H1 (cell line): ENCODE data around the gene PLXDC2. TPM values are rescaled to one million over a fixed set of nuclear protein-coding genes. Genes with fewer than 3 reads are reported as not detected.

Experiments used
- CTCF ChIA-PET: fragments of 300-600 bp; sonication (Branson Sonifier 250); formaldehyde crosslinking; loops from one replicate; lab custom pipeline; 2021; ENCODE audit not compliant: partially characterized antibody; lab: Charles Lee
- POLR2A ChIA-PET: fragments of 300-600 bp; sonication (Branson Sonifier 250); formaldehyde crosslinking; loops from one replicate; lab custom pipeline; 2021; ENCODE audit warnings: inconsistent platforms; ENCODE audit not compliant: partially characterized antibody; lab: Charles Lee
- DNase-seq, 2 experiments: peaks; one replicate each; pipeline versions ENCODE4 v3.0.0 to v3.0.0-alpha.2; 2010 to 2022; ENCODE audit warnings: low spot score in 2 of 2, low read depth in 1 of 2, mixed read lengths in 1 of 2
- FAIRE-seq: peaks from 2 replicates; lab custom pipeline; 2011; peaks lifted over from hg19 to GRCh38; lab: Jason Lieb, UNC
- H2AFZ ChIP-seq: 2 replicates; pipeline ENCODE4 v1.8.1; 2012; ENCODE audit warnings: low read length, inconsistent platforms
- H2AK5ac ChIP-seq: 2 replicates; pipeline ENCODE4 v1.6.1; 2013; ENCODE audit warnings: low read depth, low read length
- H2BK120ac ChIP-seq: replicated peaks from 2 replicates; pipeline ENCODE3; 2013; ENCODE audit warnings: low read depth, low read length, inconsistent platforms
- H2BK12ac ChIP-seq: 2 replicates; pipeline ENCODE4 v1.6.1; 2013; ENCODE audit warnings: low read depth, low read length
- H2BK15ac ChIP-seq: 2 replicates; pipeline ENCODE4 v1.6.1; 2013; ENCODE audit warnings: low read length
- H2BK20ac ChIP-seq: 2 replicates; pipeline ENCODE4 v1.6.1; 2013; ENCODE audit warnings: low read length
- H2BK5ac ChIP-seq: 2 replicates; pipeline ENCODE4 v1.6.1; 2013; ENCODE audit warnings: low read depth, low read length
- H3K14ac ChIP-seq: 2 replicates; pipeline ENCODE4 v1.6.1; 2013; ENCODE audit warnings: inconsistent platforms; ENCODE audit not compliant: insufficient read length
- H3K18ac ChIP-seq: 2 replicates; pipeline ENCODE4 v1.6.1; 2013; ENCODE audit warnings: low read length; ENCODE audit errors: extremely low read depth
- H3K23ac ChIP-seq: 2 replicates; pipeline ENCODE4 v1.6.1; 2013; ENCODE audit warnings: inconsistent platforms; ENCODE audit not compliant: insufficient read length
- H3K23me2 ChIP-seq: 2 replicates; pipeline ENCODE4 v1.6.1; 2013; ENCODE audit warnings: low read depth, low read length
- H3K27ac ChIP-seq: 2 replicates; pipeline ENCODE4 v1.6.1; 2011; ENCODE audit warnings: low read depth, low read length, inconsistent platforms
- H3K27me3 ChIP-seq, 4 experiments: replicated peaks in 1 of 4; 1 replicate in 1 of 4; 2 replicates in 3 of 4; pipeline versions ENCODE4 v1.6.1 to v1.8.1; 2011 to 2013; ENCODE audit warnings: low read length in 3 of 4, mild to moderate bottlenecking in 3 of 4, inconsistent platforms in 2 of 4, mixed read lengths in 2 of 4, moderate library complexity in 1 of 4; ENCODE audit not compliant: control insufficient read depth in 3 of 4, insufficient read depth in 3 of 4; ENCODE audit errors: extremely low read depth in 1 of 4
- H3K36me3 ChIP-seq, 4 experiments: 2 replicates each; pipeline versions ENCODE4 v1.6.1 to v1.8.1; 2011 to 2013; ENCODE audit warnings: mild to moderate bottlenecking in 4 of 4, low read length in 3 of 4, moderate library complexity in 2 of 4, control low read depth in 1 of 4, inconsistent platforms in 1 of 4; ENCODE audit not compliant: insufficient read depth in 4 of 4, control insufficient read depth in 2 of 4
- H3K4ac ChIP-seq: replicated peaks from 2 replicates; pipeline ENCODE3; 2013; ENCODE audit warnings: low read length, low read depth, mixed read lengths, inconsistent platforms; ENCODE audit not compliant: insufficient read length
- H3K4me1 ChIP-seq, 4 experiments: replicated peaks in 1 of 4; 1 replicate in 1 of 4; 2 replicates in 3 of 4; pipeline versions ENCODE4 v1.6.1 to v1.8.1; 2011 to 2013; ENCODE audit warnings: low read length in 3 of 4, inconsistent platforms in 2 of 4, mixed read lengths in 1 of 4; ENCODE audit not compliant: insufficient read depth in 4 of 4, control insufficient read depth in 3 of 4
- H3K4me2 ChIP-seq, 2 experiments: 2 replicates each; pipeline versions ENCODE4 v1.6.1 to v1.8.1; 2011 to 2013; ENCODE audit warnings: low read depth in 2 of 2, low read length in 2 of 2, control low read depth in 1 of 2, inconsistent platforms in 1 of 2, mild to moderate bottlenecking in 1 of 2; ENCODE audit not compliant: insufficient read depth in 1 of 2
- H3K4me3 ChIP-seq, 4 experiments: fragments of 200-600, 300-600 bp in 1 of 4; sonication (generic), shearing (Covaris generic), sonication (Bioruptor Twin) in 1 of 4; 2 replicates each; pipeline versions ENCODE4 v1.5.1 to v1.8.1; 2011 to 2016; ENCODE audit warnings: low read length in 4 of 4, low read depth in 3 of 4, control low read depth in 2 of 4, inconsistent platforms in 2 of 4, mild to moderate bottlenecking in 2 of 4, mixed read lengths in 1 of 4, moderate library complexity in 1 of 4; ENCODE audit not compliant: insufficient read depth in 2 of 4; ENCODE audit errors: extremely low read depth in 1 of 4
- H3K56ac ChIP-seq: replicated peaks from 2 replicates; pipeline ENCODE3; 2013; ENCODE audit warnings: low read depth, mild to moderate bottlenecking, mixed read lengths, low read length, inconsistent platforms; ENCODE audit not compliant: insufficient read length
- H3K79me1 ChIP-seq: 2 replicates; pipeline ENCODE4 v1.6.1; 2013; ENCODE audit warnings: low read depth, low read length, control low read depth
- H3K79me2 ChIP-seq, 2 experiments: 2 replicates each; pipeline versions ENCODE4 v1.6.1 to v1.8.1; 2012 to 2013; ENCODE audit warnings: low read length in 2 of 2, mild to moderate bottlenecking in 2 of 2, inconsistent platforms in 1 of 2; ENCODE audit not compliant: insufficient read depth in 2 of 2, control insufficient read depth in 1 of 2
- H3K9ac ChIP-seq, 4 experiments: replicated peaks in 1 of 4; 1 replicate in 1 of 4; 2 replicates in 3 of 4; pipeline versions ENCODE4 v1.6.1 to v1.8.1; 2011 to 2013; ENCODE audit warnings: low read depth in 3 of 4, low read length in 3 of 4, control low read depth in 2 of 4, mild to moderate bottlenecking in 2 of 4, moderate library complexity in 2 of 4, inconsistent platforms in 1 of 4; ENCODE audit errors: extremely low read depth in 1 of 4
- H3K9me3 ChIP-seq, 2 experiments: 2 replicates each; pipeline versions ENCODE4 v1.6.1 to v1.8.1; 2012 to 2013; ENCODE audit warnings: mild to moderate bottlenecking in 2 of 2, moderate library complexity in 2 of 2, control low read depth in 1 of 2, inconsistent platforms in 1 of 2, low read depth in 1 of 2, low read length in 1 of 2, mixed read lengths in 1 of 2; ENCODE audit not compliant: insufficient read depth in 2 of 2
- H4K20me1 ChIP-seq, 2 experiments: replicated peaks in 1 of 2; 2 replicates each; pipeline versions ENCODE3 to v1.8.1; 2011 to 2013; ENCODE audit warnings: inconsistent platforms in 2 of 2, low read length in 2 of 2, mild to moderate bottlenecking in 1 of 2; ENCODE audit not compliant: insufficient read depth in 2 of 2, control insufficient read depth in 1 of 2
- H4K5ac ChIP-seq: 2 replicates; pipeline ENCODE4 v1.6.1; 2013; ENCODE audit warnings: low read length, low read depth, mixed read lengths, inconsistent platforms; ENCODE audit not compliant: insufficient read length
- H4K8ac ChIP-seq: 2 replicates; pipeline ENCODE4 v1.8.0; 2013; ENCODE audit warnings: mild to moderate bottlenecking, moderate library complexity, low read length, inconsistent platforms; ENCODE audit not compliant: insufficient read depth; ENCODE audit errors: extremely low read depth
- H4K91ac ChIP-seq: replicated peaks from 2 replicates; pipeline ENCODE3; 2013; ENCODE audit warnings: low read length, mixed read lengths, inconsistent platforms; ENCODE audit not compliant: insufficient read length
- ATF3 ChIP-seq: IDR thresholded peaks from 2 replicates; pipeline ENCODE4 v1.6.1; 2011; ENCODE audit warnings: low read depth, mild to moderate bottlenecking, low read length; ENCODE audit not compliant: insufficient read depth
- BRCA1 ChIP-seq: IDR thresholded peaks from 2 replicates; pipeline ENCODE4 v1.6.1; 2012; ENCODE audit warnings: low read depth, low read length, improper control_type of control experiment
- CEBPB ChIP-seq: IDR thresholded peaks from 2 replicates; pipeline ENCODE4 v1.6.1; 2012; ENCODE audit warnings: low read depth, low read length
- E2F6 ChIP-seq: IDR thresholded peaks from 2 replicates; pipeline ENCODE4 v1.6.1; 2012; ENCODE audit warnings: inconsistent platforms
- KDM5A ChIP-seq: fragments of 200-600 bp; IDR thresholded peaks from 2 replicates; pipeline ENCODE4 v1.7.1; 2012; ENCODE audit warnings: mild to moderate bottlenecking, low read length, inconsistent platforms, mixed read lengths
- RBBP5 ChIP-seq: IDR thresholded peaks from 2 replicates; pipeline ENCODE4 v1.7.1; 2012; ENCODE audit warnings: low read depth, mild to moderate bottlenecking, inconsistent platforms, low read length, moderate library complexity, borderline replicate concordance
- SIN3A ChIP-seq, 2 experiments: IDR thresholded peaks in 1 of 2; conservative IDR thresholded peaks in 1 of 2; 2 replicates each; pipeline ENCODE4 v1.6.1; 2011 to 2012; ENCODE audit warnings: low read length in 2 of 2, improper control_type of control experiment in 1 of 2, low read depth in 1 of 2, mild to moderate bottlenecking in 1 of 2
- WGBS, 2 experiments: shearing (Covaris generic) in 1 of 2; methylation state at CpG; one replicate each; pipeline versions ENCODE4 v1.1.6 to v1.1.7; 2013 to 2015; ENCODE audit warnings: low lambda C conversion rate in 2 of 2, mixed read lengths in 2 of 2, inconsistent platforms in 1 of 2, low coverage in 1 of 2, missing lambda C conversion rate in 1 of 2; ENCODE audit not compliant: insufficient replicate concordance in 2 of 2, insufficient coverage in 1 of 2, insufficient read length in 1 of 2; ENCODE audit errors: extremely low coverage in 1 of 2, missing lambda C conversion rate in 1 of 2; 5-methylcytosine and 5-hydroxymethylcytosine counted together
- polyA plus RNA-seq, 7 experiments: library from polyadenylated mRNA; depleted of rRNA in 3 of 7; stranded (reverse) in 5 of 7; unstranded in 2 of 7; fragments of >200 nt in 5 of 7; fragments of 200-250 nt in 2 of 7; gene quantifications; 1 replicate in 5 of 7; 2 replicates in 1 of 7; 4 replicates in 1 of 7; pipeline versions ENCODE4 v1.2.1 to v1.2.3, GENCODE V29; 2011 to 2013; ENCODE audit warnings: missing spikeins in 2 of 7, mixed read lengths in 2 of 7
- total RNA-seq: library from RNA; stranded (reverse); fragmentation: NEBNext Ultra II Directional; extraction: Animal tissue kit (Norgen Biotek cat#: 25700); gene quantifications from 2 replicates; pipeline ENCODE4 v1.2.1, GENCODE V29; 2021
- TF ChIP-seq, protein P1 (sequence below): IDR thresholded peaks from 2 replicates; pipeline ENCODE4 v1.6.1; 2012; ENCODE audit warnings: inconsistent platforms

The PLXDC2 gene
- total and polyA plus RNA-seq, 2 of the 8 experiments (the other 6 are each of a cell fraction or from before 2014, with no cell fraction given): 23.0 to 40.5 TPM

DNA sequence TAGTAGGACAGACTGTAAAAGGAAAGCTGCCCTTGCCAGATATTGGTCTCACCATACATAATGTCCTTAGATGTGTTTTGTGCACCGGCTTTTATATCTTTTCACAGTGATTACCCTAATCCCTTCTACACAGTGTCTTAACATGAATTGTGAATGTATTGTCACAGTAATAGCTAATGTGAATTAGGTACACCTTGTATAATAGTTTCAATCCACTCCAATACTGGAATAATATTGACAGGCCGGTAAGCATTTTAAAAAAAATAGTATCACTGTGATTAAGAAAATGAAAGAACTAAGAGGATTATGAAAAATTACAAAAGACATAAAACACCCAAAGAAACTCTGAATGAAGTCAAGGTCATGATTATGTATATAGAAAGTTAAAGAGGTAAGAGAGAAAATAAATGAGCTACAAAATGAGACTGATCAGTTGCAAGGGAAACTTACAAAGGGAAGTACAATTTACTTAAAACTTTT, 420.9 kb downstream of the PLXDC2 start:
- Histone ChIP-seq H2BK12ac (no peak overlapping the region), H3K56ac (no peak overlapping the region), H3K23me2 (no peaks in the 10 kb centered on the region), H2AFZ (no peak overlapping the region), H3K4ac (no peak overlapping the region), H3K27ac (no peak overlapping the region), H3K27me3 (no peaks in the 10 kb centered on the region), H4K91ac (no peak overlapping the region), H4K20me1 (no peaks in the 10 kb centered on the region), H2BK20ac (no peak overlapping the region), H2AK5ac (no peak overlapping the region), H3K9me3 (no peaks in the 10 kb centered on the region), H3K18ac (no peak overlapping the region), H4K8ac (no peak overlapping the region), H4K5ac (no peak overlapping the region), H2BK120ac (no peak overlapping the region), H3K79me2 (no peaks in the 10 kb centered on the region), H3K9ac (no peak overlapping the region), H2BK5ac (no peak overlapping the region), H3K36me3 (no peaks in the 10 kb centered on the region), H3K79me1 (no peaks in the 10 kb centered on the region), H3K4me3 (no peak overlapping the region), H2BK15ac (no peak overlapping the region), H3K4me1 (no peaks in the 10 kb centered on the region; a peak in 1 of 7 replicates), H3K23ac (no peak overlapping the region), H3K4me2 (no peak overlapping the region), H3K14ac (no peak overlapping the region)
- 90% methylated on average over 2 of the region's 2 CpGs; no CpG with 5 or more reads in 1 of the 2 experiments for WGBS, 2 experiments
- CTCF ChIA-PET: interaction anchor here (0.6 to 0.9 kb wide), 3 partner anchors 16 to 320 kb away, joined by 3 read pairs; no protein-coding TSS in a partner anchor
- FAIRE-seq (no peak), DNase-seq (no peak)
- POLR2A ChIA-PET: no interaction called here
- no peak for TF ChIP-seq SIN3A (conservative IDR thresholded peaks at IDR 0.05 in 1 of 2, IDR thresholded peaks at IDR 0.05 in 1 of 2; ENCODE audit: low read depth in 1 of 2, low read length in 2 of 2)
- TF ChIP-seq E2F6: no peak
- no peak for TF ChIP-seq BRCA1
- TF ChIP-seq, protein P1, sequence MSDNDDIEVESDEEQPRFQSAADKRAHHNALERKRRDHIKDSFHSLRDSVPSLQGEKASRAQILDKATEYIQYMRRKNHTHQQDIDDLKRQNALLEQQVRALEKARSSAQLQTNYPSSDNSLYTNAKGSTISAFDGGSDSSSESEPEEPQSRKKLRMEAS: no peak
- TF ChIP-seq RBBP5: no peak
- TF ChIP-seq CEBPB: no peak
- TF ChIP-seq KDM5A: no peak
- no peak for TF ChIP-seq ATF3
